T-helper 2 cell (primary cell): ENCODE data around the gene CCM2.

Source experiments
- DNase-seq, 5 experiments: peaks; one replicate each; pipeline versions ENCODE4 v3.0.0 to v3.0.0-alpha.2; 2012 to 2022

The CCM2 gene

GRCh38 chr7:45082831-45083331 is 82.9 kb downstream of the CCM2 start:
- DNase-seq: no peak

- no peak for DNase-seq
These were observed 84.3 kb downstream of the CCM2 start for GRCh38 chr7:45084336-45084735.

- no peak for DNase-seq
These were observed 85.1 kb downstream of the CCM2 start for GRCh38 chr7:45084901-45085618.

- DNase-seq: no peak
These were observed 85.7 kb downstream of the CCM2 start for GRCh38 chr7:45085619-45086200.

- DNase-seq: no peak
These were observed 86.5 kb downstream of the CCM2 start for GRCh38 chr7:45086331-45087065.

GRCh38 chr7:45087301-45088145 is 87.5 kb downstream of the CCM2 start:
- DNase-seq: no peak

- no peak for DNase-seq
These were observed 88.2 kb downstream of the CCM2 start for GRCh38 chr7:45088146-45088701.

GRCh38 chr7:45088821-45089340 is 88.9 kb downstream of the CCM2 start, which contains the start of gene NACAD:
TSS of gene NACAD (minus strand) at chr7:45088969. CDS start at chr7:45088894, 75 bp downstream.
- DNase-seq: peak in 1 of 5 experiments; percentile 31

GRCh38 chr7:45089341-45089891 is 89.4 kb downstream of the CCM2 start:
- peak in 4 of 5 experiments; percentile 48 to 75 (median 51) for DNase-seq

- DNase-seq: no peak
These were observed 92.3 kb downstream of the CCM2 start for GRCh38 chr7:45092100-45092930.

GRCh38 chr7:45092931-45093235 is 92.9 kb downstream of the CCM2 start:
- no peak for DNase-seq

GRCh38 chr7:45098983-45099839 is 99.2 kb downstream of the CCM2 start:
- DNase-seq: no peak

GRCh38 chr7:45099891-45100760 is 100.1 kb downstream of the CCM2 start:
- DNase-seq: no peak

GRCh38 chr7:45100761-45101480 is 100.9 kb downstream of the CCM2 start:
- DNase-seq: no peak

GRCh38 chr7:45101748-45102147 is 101.7 kb downstream of the CCM2 start:
- no peak for DNase-seq

- no peak for DNase-seq
These were observed 103.0 kb downstream of the CCM2 start for GRCh38 chr7:45102785-45103712.
